Activated CD8-positive, alpha-beta T cell treated with anti-CD3 and anti-CD28 coated beads for 36 hours (primary cell): ENCODE measurements around the gene IMPDH1. TPM values are rescaled to one million over a fixed set of nuclear protein-coding genes. Genes with fewer than 3 reads are reported as not detected.
A peak's percentile ranks its signal among the peaks of the same experiment; 100 is the strongest.

Source experiments
- ATAC-seq: fragments of 200-7000 bp; cut with Tn5 transposase; one replicate; pipeline ENCODE4 v1.10.0; 2021; ENCODE audit warnings: mild to moderate bottlenecking, moderate library complexity
- CTCF ChIA-PET: fragments of 350-600 bp; sonication (Branson Sonifier 250); formaldehyde crosslinking; loops from one replicate; lab custom pipeline; 2021; ENCODE audit warnings: antibody characterized with exemption; lab: Charles Lee
- POLR2A ChIA-PET: fragments of 350-600 bp; sonication (Branson Sonifier 250); formaldehyde crosslinking; loops from one replicate; lab custom pipeline; 2021; ENCODE audit warnings: antibody characterized with exemption; lab: Charles Lee
- DNase-seq: peaks from one replicate; pipeline ENCODE4 v3.0.0-alpha.2; 2020
- H3K27ac Mint-ChIP-seq: one replicate; pipeline ENCODE4 v1.8.0; 2021; ENCODE audit warnings: mild to moderate bottlenecking, mixed read lengths
- H3K27me3 Mint-ChIP-seq: one replicate; pipeline ENCODE4 v1.8.0; 2021; ENCODE audit warnings: mixed read lengths
- H3K36me3 Mint-ChIP-seq: one replicate; pipeline ENCODE4 v1.8.0; 2021; ENCODE audit warnings: low read depth, mixed read lengths
- H3K4me1 Mint-ChIP-seq: one replicate; pipeline ENCODE4 v1.8.0; 2021; ENCODE audit warnings: low read depth, mixed read lengths
- H3K4me3 Mint-ChIP-seq: one replicate; pipeline ENCODE4 v1.8.0; 2021; ENCODE audit warnings: mild to moderate bottlenecking, moderate library complexity, mixed read lengths
- H3K9me3 Mint-ChIP-seq: one replicate; pipeline ENCODE4 v1.8.0; 2021; ENCODE audit warnings: mixed read lengths
- CTCF ChIP-seq: fragments of 200-600 bp; IDR thresholded peaks from one replicate; pipeline ENCODE4 v1.8.0; 2022; ENCODE audit warnings: antibody characterized with exemption, mild to moderate bottlenecking
- intact Hi-C: fragments of 100-400 bp; cut with micrococcal nuclease; formaldehyde crosslinking; loops from one replicate; pipeline ENCODE4 v1.10.0; 2022
- total RNA-seq, 2 experiments: library from RNA; stranded (reverse); gene quantifications; one replicate each; pipeline ENCODE4 v1.2.3, GENCODE V29; 2021

The IMPDH1 gene
- total RNA-seq, 2 experiments from 2014 or later: 60.5 to 68.1 TPM

- no peak for TF ChIP-seq CTCF
- no peaks in the 10 kb centered on the region for H3K4me1 Mint-ChIP-seq
- no peak overlapping the region for H3K4me3 Mint-ChIP-seq
- ChIA-PET POLR2A (interaction anchor here (1.0 kb wide), 1 partner anchor 36 kb away, joined by 3 read pairs; no protein-coding TSS in a partner anchor), CTCF (interaction anchor here (11.7 kb wide), 1 partner anchor 39 kb away, joined by 264 read pairs; no protein-coding TSS in a partner anchor)
- no peaks in the 10 kb centered on the region for H3K9me3 Mint-ChIP-seq
- intact Hi-C loops: no loop called here
- peaks cover 19% of the 10 kb centered on the region for H3K27me3 Mint-ChIP-seq
- no peak overlapping the region for H3K27ac Mint-ChIP-seq
- ATAC-seq (peak; percentile 42), DNase-seq (peak; percentile 21)
- no peaks in the 10 kb centered on the region for H3K36me3 Mint-ChIP-seq
Measured at GRCh38 chr7:128351296-128352152, 58.3 kb downstream of the IMPDH1 start.

- peaks cover 19% of the 10 kb centered on the region for H3K27me3 Mint-ChIP-seq
- no peak for TF ChIP-seq CTCF
- H3K4me1 Mint-ChIP-seq: no peaks in the 10 kb centered on the region
- DNase-seq (no peak), ATAC-seq (no peak)
- no peaks in the 10 kb centered on the region for H3K9me3 Mint-ChIP-seq
- no peak overlapping the region for H3K4me3 Mint-ChIP-seq
- no peaks in the 10 kb centered on the region for H3K36me3 Mint-ChIP-seq
- POLR2A ChIA-PET: interaction anchor here (0.7 to 1.0 kb wide), 2 partner anchors 16 to 36 kb away, joined by 3 to 4 read pairs; no protein-coding TSS in a partner anchor
- H3K27ac Mint-ChIP-seq: no peak overlapping the region
- intact Hi-C loops: no loop called here
- CTCF ChIA-PET: interaction anchor here (0.6 to 11.7 kb wide), 4 partner anchors 31 to 676 kb away, joined by 3 to 264 read pairs (median 42); no protein-coding TSS in a partner anchor
Measured at GRCh38 chr7:128350708-128351295, 59.0 kb downstream of the IMPDH1 start.

GRCh38 chr7:128349466-128349825 is 60.3 kb downstream of the IMPDH1 start:
- Mint-ChIP-seq H3K4me3 (no peak overlapping the region), H3K27me3 (peaks cover 19% of the 10 kb centered on the region), H3K9me3 (no peaks in the 10 kb centered on the region), H3K27ac (no peak overlapping the region), H3K4me1 (no peaks in the 10 kb centered on the region), H3K36me3 (no peaks in the 10 kb centered on the region)
- CTCF ChIA-PET: interaction anchor here (0.7 to 11.7 kb wide), 4 partner anchors 13 to 76 kb away, joined by 3 to 264 read pairs (median 68); no protein-coding TSS in a partner anchor
- DNase-seq: no peak
- no peak for TF ChIP-seq CTCF
- POLR2A ChIA-PET: no interaction called here
- no peak for ATAC-seq
- intact Hi-C loops: no loop called here

GRCh38 chr7:128347647-128348097 is 62.1 kb downstream of the IMPDH1 start:
- peaks cover 4% of the 10 kb centered on the region for H3K36me3 Mint-ChIP-seq
- H3K9me3 Mint-ChIP-seq: no peaks in the 10 kb centered on the region
- no peak for ATAC-seq
- H3K4me1 Mint-ChIP-seq: peaks cover 4% of the 10 kb centered on the region
- peak; percentile 71 for TF ChIP-seq CTCF
- intact Hi-C loops: loop anchor here (2.0 kb wide), 1 partner anchor 39 kb away; no protein-coding TSS in a partner anchor
- peaks cover 8% of the 10 kb centered on the region for H3K27me3 Mint-ChIP-seq
- peak; percentile 73 for DNase-seq
- ChIA-PET POLR2A (interaction anchor here (0.6 kb wide), 1 partner anchor 42 kb away, joined by 3 read pairs; no protein-coding TSS in a partner anchor), CTCF (interaction anchor here (0.7 to 11.7 kb wide), 32 partner anchors 8 to 127 kb away, joined by 3 to 264 read pairs (median 5); no protein-coding TSS in a partner anchor)
- no peak overlapping the region for H3K4me3 Mint-ChIP-seq
- H3K27ac Mint-ChIP-seq: no peak overlapping the region
